ENCODE results near the gene IMMP2L.
A peak's percentile ranks its signal among the peaks of the same experiment; 100 is the strongest.

The IMMP2L gene

GRCh38 chr7:111101856-111102646, 460.2 kb downstream of the IMMP2L start:
- no peak for TF ChIP-seq CTCF (IDR thresholded peaks at IDR 0.05; ENCODE audit: low read depth, low read length)
- DNase-seq (ENCODE audit: extremely low read depth, low read depth) = no peak

- no peak for DNase-seq (ENCODE audit: extremely low read depth, low read depth)
- no peak for TF ChIP-seq CTCF (IDR thresholded peaks at IDR 0.05; ENCODE audit: low read depth, low read length)
Observed at GRCh38 chr7:111098926-111099250, 463.4 kb downstream of the IMMP2L start.

GRCh38 chr7:111098011-111098925, 464.0 kb downstream of the IMMP2L start:
- DNase-seq (ENCODE audit: extremely low read depth, low read depth) = no peak
- TF ChIP-seq CTCF (IDR thresholded peaks at IDR 0.05; ENCODE audit: low read depth, low read length) = peak; percentile 68

GRCh38 chr7:111096997-111097396, 465.3 kb downstream of the IMMP2L start:
- no peak for DNase-seq (ENCODE audit: extremely low read depth, low read depth)

GRCh38 chr7:111094419-111094818, 467.9 kb downstream of the IMMP2L start:
- DNase-seq (ENCODE audit: extremely low read depth, low read depth) = no peak
- TF ChIP-seq CTCF (IDR thresholded peaks at IDR 0.05; ENCODE audit: low read depth, low read length) = no peak

More at GRCh38 chr7:111096997-111097396, 465.3 kb downstream of the IMMP2L start:
- no peak for TF ChIP-seq CTCF (IDR thresholded peaks at IDR 0.05; ENCODE audit: low read depth, low read length)

- no peak for DNase-seq (ENCODE audit: extremely low read depth, low read depth)
- TF ChIP-seq CTCF (IDR thresholded peaks at IDR 0.05; ENCODE audit: low read depth, low read length) = no peak
Observed at GRCh38 chr7:111093496-111093895, 468.8 kb downstream of the IMMP2L start.
